AG04450 (cell line): ENCODE measurements around the gene CAP1. TPM values are rescaled to one million over a fixed set of nuclear protein-coding genes. Genes with fewer than 3 reads are reported as not detected.

Source experiments
- CTCF ChIA-PET: fragments of 300-600, 350-600 bp; formaldehyde crosslinking; extraction: SDS; loops from one replicate; lab custom pipeline; 2022; ENCODE audit warnings: antibody characterized with exemption, inconsistent platforms; lab: Charles Lee
- POLR2A ChIA-PET: fragments of 350-600 bp; formaldehyde crosslinking; extraction: SDS; loops from one replicate; lab custom pipeline; 2021; ENCODE audit warnings: antibody characterized with exemption, inconsistent platforms; lab: Yijun Ruan, JAX
- DNase-seq: peaks from one replicate; pipeline ENCODE4 v3.0.0-alpha.2; 2011; ENCODE audit warnings: low read depth, low spot score
- H3K27ac ChIP-seq: one replicate; pipeline ENCODE4 v1.5.1; 2012; ENCODE audit warnings: low read depth, low read length, control low read depth
- H3K27me3 ChIP-seq: one replicate; pipeline ENCODE4 v1.6.0; 2012; ENCODE audit warnings: low read length; ENCODE audit not compliant: control insufficient read depth, insufficient read depth
- H3K4me3 ChIP-seq: 2 replicates; pipeline ENCODE4 v1.5.1; 2011; ENCODE audit warnings: mild to moderate bottlenecking, low read depth, low read length, control low read depth
- H3K9me3 ChIP-seq: 2 replicates; pipeline ENCODE4 v1.5.1; 2012; ENCODE audit warnings: low read length; ENCODE audit not compliant: control insufficient read depth, insufficient read depth
- CTCF ChIP-seq: IDR thresholded peaks from 2 replicates; pipeline ENCODE4 v1.5.1; 2011; ENCODE audit warnings: low read depth, low read length, control low read depth, inconsistent platforms
- polyA plus RNA-seq: library from polyadenylated mRNA; depleted of rRNA; stranded (reverse); fragments of >200 nt; gene quantifications from 2 replicates; pipeline ENCODE4 v1.2.3, GENCODE V29; 2011

CAP1 gene
- polyA plus RNA-seq, 1 experiment = 661 TPM

GRCh38 chr1:40095806-40096205, 55.3 kb downstream of the CAP1 start:
- Histone ChIP-seq H3K27ac (no peak overlapping the region), H3K4me3 (no peak overlapping the region), H3K27me3 (no peaks in the 10 kb centered on the region), H3K9me3 (no peaks in the 10 kb centered on the region)
- ChIA-PET POLR2A (no interaction called here), CTCF (no interaction called here)
- no peak for DNase-seq
- TF ChIP-seq CTCF = no peak

- DNase-seq = no peak
- H3K27me3 ChIP-seq = no peaks in the 10 kb centered on the region
- H3K4me3 ChIP-seq = peak overlapping the region; percentile 85
- CTCF ChIA-PET = interaction anchor here (1.0 to 1.2 kb wide), 2 partner anchors 13 to 47 kb away, joined by 3 read pairs; no protein-coding TSS in a partner anchor
- no peaks in the 10 kb centered on the region for H3K9me3 ChIP-seq
- POLR2A ChIA-PET = no interaction called here
- TF ChIP-seq CTCF = no peak
- H3K27ac ChIP-seq = peak overlapping the region; percentile 59
Observed at GRCh38 chr1:40096646-40096976, 56.1 kb downstream of the CAP1 start.

- Histone ChIP-seq H3K27ac (peak within 1 kb of the TSS; percentile 59), H3K4me3 (peak within 1 kb of the TSS; percentile 85), H3K9me3 (no peaks in the 10 kb centered on the region), H3K27me3 (no peaks in the 10 kb centered on the region)
- POLR2A ChIA-PET = no interaction called here
- peak; percentile 28; the same call in 1 of the 2 replicates for TF ChIP-seq CTCF
- CTCF ChIA-PET = interaction anchor here (1.0 to 1.7 kb wide), 4 partner anchors 14 to 241 kb away, joined by 3 to 4 read pairs (median 4); no protein-coding TSS in a partner anchor
- DNase-seq = no peak
Observed at GRCh38 chr1:40096977-40097782, 56.7 kb downstream of the CAP1 start, which contains the start of gene PPT1. TSS of gene PPT1 (minus strand) at chr1:40097252. CDS start at chr1:40097238, 14 bp downstream.

GRCh38 chr1:40102038-40102437, 61.5 kb downstream of the CAP1 start:
- POLR2A ChIA-PET = no interaction called here
- Histone ChIP-seq H3K27me3 (no peaks in the 10 kb centered on the region), H3K9me3 (no peaks in the 10 kb centered on the region), H3K27ac (no peak overlapping the region), H3K4me3 (no peak overlapping the region)
- TF ChIP-seq CTCF = no peak
- no peak for DNase-seq
- CTCF ChIA-PET = interaction anchor here (0.7 kb wide), 1 partner anchor 51 kb away, joined by 3 read pairs; no protein-coding TSS in a partner anchor

GRCh38 chr1:40102896-40103295, 62.4 kb downstream of the CAP1 start:
- DNase-seq = no peak
- no peak overlapping the region for H3K4me3 ChIP-seq
- POLR2A ChIA-PET = no interaction called here
- no peak overlapping the region for H3K27ac ChIP-seq
- no peaks in the 10 kb centered on the region for H3K27me3 ChIP-seq
- CTCF ChIA-PET = no interaction called here
- no peak for TF ChIP-seq CTCF
- H3K9me3 ChIP-seq = no peaks in the 10 kb centered on the region
